GM23248 (cell line): ENCODE results near the gene SCAP.
"Not testable (repeated sequence)": the region's sequence is repeated elsewhere in the genome, so short reads cannot be mapped to it uniquely, and the experiment has no call there.

ENCODE experiments used
- EZH2 ChIP-seq: fragments of 200-600 bp; sonication (generic); IDR thresholded peaks from 2 replicates; pipeline ENCODE4 v1.6.1; 2018; ENCODE audit warnings: antibody characterized with exemption, mild to moderate bottlenecking; ENCODE audit not compliant: insufficient read depth, poor library complexity, severe bottlenecking
- EZH2phosphoT487 ChIP-seq: fragments of 200-600 bp; sonication (generic); IDR thresholded peaks from 2 replicates; pipeline ENCODE4 v1.6.1; 2018; ENCODE audit warnings: antibody characterized with exemption, moderate library complexity, mild to moderate bottlenecking, low read depth; ENCODE audit not compliant: insufficient read depth

GRCh38 chr3:47459534-47460085, 16.1 kb downstream of the SCAP start:
- not testable (repeated sequence) for TF ChIP-seq EZH2phosphoT487, EZH2
